Measurements from ENCODE around the gene KCNQ1.

The KCNQ1 gene

GRCh38 chr11:2669634-2670469 is 225.0 kb downstream of the KCNQ1 start:
- TF ChIP-seq CTCF (IDR thresholded peaks at IDR 0.05; ENCODE audit: low read depth, low read length) = no peak
- no peak overlapping the region for H3K4me3 ChIP-seq (ENCODE audit: low read depth, low read length)

GRCh38 chr11:2670541-2671100 is 225.8 kb downstream of the KCNQ1 start:
- H3K4me3 ChIP-seq (ENCODE audit: low read depth, low read length) = no peak overlapping the region
- no peak for TF ChIP-seq CTCF (IDR thresholded peaks at IDR 0.05; ENCODE audit: low read depth, low read length)

GRCh38 chr11:2671748-2672147 is 226.9 kb downstream of the KCNQ1 start:
- no peak overlapping the region for H3K4me3 ChIP-seq (ENCODE audit: low read depth, low read length)
- no peak for TF ChIP-seq CTCF (IDR thresholded peaks at IDR 0.05; ENCODE audit: low read depth, low read length)

GRCh38 chr11:2672553-2673249 is 227.9 kb downstream of the KCNQ1 start:
- H3K4me3 ChIP-seq (ENCODE audit: low read depth, low read length) = no peak overlapping the region
- TF ChIP-seq CTCF (IDR thresholded peaks at IDR 0.05; ENCODE audit: low read depth, low read length) = no peak

GRCh38 chr11:2673250-2673610 is 228.4 kb downstream of the KCNQ1 start:
- no peak overlapping the region for H3K4me3 ChIP-seq (ENCODE audit: low read depth, low read length)
- no peak for TF ChIP-seq CTCF (IDR thresholded peaks at IDR 0.05; ENCODE audit: low read depth, low read length)

GRCh38 chr11:2673871-2674471 is 229.2 kb downstream of the KCNQ1 start:
- H3K4me3 ChIP-seq (ENCODE audit: low read depth, low read length) = no peak overlapping the region
- TF ChIP-seq CTCF (IDR thresholded peaks at IDR 0.05; ENCODE audit: low read depth, low read length) = no peak
